Tibial nerve (tissue), 4 donors: ENCODE measurements around the gene GOLGA6L9. TPM values are rescaled to one million over a fixed set of nuclear protein-coding genes. Genes with fewer than 3 reads are reported as not detected.
"Not testable (repeated sequence)": the region's sequence is repeated elsewhere in the genome, so short reads cannot be mapped to it uniquely, and the experiment has no call there.

Experiments used
- DNase-seq, 2 donors: peaks; one replicate each; pipeline ENCODE4 v3.0.0-alpha.2; 2019; ENCODE audit warnings: low spot score in 2 of 2
- H3K27ac ChIP-seq, 4 donors: fragments of 200-600 bp; sonication (generic) in 3 of 4; one replicate each; pipeline ENCODE4 v1.5.1; 2017 to 2019; ENCODE audit warnings: mild to moderate bottlenecking in 1 of 4
- H3K27me3 ChIP-seq, 2 donors: fragments of 200-600 bp; sonication (generic) in 1 of 2; one replicate each; pipeline versions ENCODE4 v1.5.1 to v1.6.0; 2017 to 2019
- H3K36me3 ChIP-seq, 3 donors: fragments of 200-600 bp; sonication (generic); one replicate each; pipeline ENCODE4 v1.5.1; 2018 to 2019
- H3K4me1 ChIP-seq, 4 donors: fragments of 200-600 bp; sonication (generic) in 3 of 4; one replicate each; pipeline ENCODE4 v1.5.1; 2017 to 2019
- H3K4me3 ChIP-seq, 4 donors: fragments of 200-600 bp; sonication (generic) in 3 of 4; one replicate each; pipeline ENCODE4 v1.5.1; 2017 to 2019; ENCODE audit warnings: mild to moderate bottlenecking in 1 of 4, moderate library complexity in 1 of 4
- H3K9me3 ChIP-seq, 4 donors: fragments of 200-600 bp; sonication (generic) in 3 of 4; one replicate each; pipeline ENCODE4 v1.5.1; 2017 to 2019
- WGBS, 2 donors: methylation state at CpG; one replicate each; pipeline ENCODE4 v1.1.5; 2018; 5-methylcytosine and 5-hydroxymethylcytosine counted together
- total RNA-seq, 4 donors: library from RNA; depleted of rRNA; stranded (reverse); fragments of >200 nt; gene quantifications; one replicate each; pipeline ENCODE4 v1.1.0, GENCODE V29; 2016
- TF ChIP-seq, protein P1 (sequence below), 5 experiments: fragments of 200-600 bp in 3 of 5; fragments of 450-650 bp in 2 of 5; sonication (generic) in 3 of 5; IDR thresholded peaks; one replicate each; pipeline ENCODE4 v1.5.1; 2016 to 2019; ENCODE audit warnings: antibody characterized with exemption in 5 of 5, mild to moderate bottlenecking in 3 of 5, moderate library complexity in 2 of 5

The GOLGA6L9 gene
- total RNA-seq, 4 donors from 2014 or later: 2.1 to 3.3 (median 2.9) TPM

DNA sequence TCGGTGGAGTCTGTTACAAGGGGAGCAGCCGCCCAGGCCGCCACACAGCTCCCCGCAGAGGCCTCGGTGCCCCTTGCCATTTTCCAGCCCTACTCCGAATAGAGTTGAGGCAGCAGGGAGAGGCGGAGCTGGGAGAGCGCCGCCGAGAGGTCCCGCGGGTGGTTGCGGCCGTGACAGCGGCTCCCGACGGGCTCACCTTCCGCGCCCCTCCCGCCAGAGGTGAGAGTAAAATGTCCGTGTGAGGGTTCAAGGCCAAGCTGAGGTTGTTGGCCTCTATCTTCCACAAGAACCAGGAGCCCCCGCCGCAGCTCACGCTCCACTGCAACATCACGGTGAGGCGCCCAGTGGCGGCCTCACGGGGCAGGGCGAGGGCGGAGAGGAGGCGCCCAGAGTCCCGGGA is 15.8 kb downstream of the GOLGA6L9 start:
- DNase-seq: peak; percentile 5 to 17
- H3K27me3 ChIP-seq, H3K9me3 ChIP-seq, H3K4me1 ChIP-seq, H3K36me3 ChIP-seq: not testable (repeated sequence)
- TF ChIP-seq, protein P1, sequence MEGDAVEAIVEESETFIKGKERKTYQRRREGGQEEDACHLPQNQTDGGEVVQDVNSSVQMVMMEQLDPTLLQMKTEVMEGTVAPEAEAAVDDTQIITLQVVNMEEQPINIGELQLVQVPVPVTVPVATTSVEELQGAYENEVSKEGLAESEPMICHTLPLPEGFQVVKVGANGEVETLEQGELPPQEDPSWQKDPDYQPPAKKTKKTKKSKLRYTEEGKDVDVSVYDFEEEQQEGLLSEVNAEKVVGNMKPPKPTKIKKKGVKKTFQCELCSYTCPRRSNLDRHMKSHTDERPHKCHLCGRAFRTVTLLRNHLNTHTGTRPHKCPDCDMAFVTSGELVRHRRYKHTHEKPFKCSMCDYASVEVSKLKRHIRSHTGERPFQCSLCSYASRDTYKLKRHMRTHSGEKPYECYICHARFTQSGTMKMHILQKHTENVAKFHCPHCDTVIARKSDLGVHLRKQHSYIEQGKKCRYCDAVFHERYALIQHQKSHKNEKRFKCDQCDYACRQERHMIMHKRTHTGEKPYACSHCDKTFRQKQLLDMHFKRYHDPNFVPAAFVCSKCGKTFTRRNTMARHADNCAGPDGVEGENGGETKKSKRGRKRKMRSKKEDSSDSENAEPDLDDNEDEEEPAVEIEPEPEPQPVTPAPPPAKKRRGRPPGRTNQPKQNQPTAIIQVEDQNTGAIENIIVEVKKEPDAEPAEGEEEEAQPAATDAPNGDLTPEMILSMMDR (IDR thresholded peaks at IDR 0.05): peak in 1 of 5 experiments; percentile 23
- WGBS, 2 donors: 0 to 1% methylated on average over 3 to 14 of the region's 32 CpGs
- Histone ChIP-seq H3K4me3 (peak overlapping the region; percentile 33 to 53 (median 46)), H3K27ac (peak overlapping the region; percentile 67 to 89 (median 83))

- not testable (repeated sequence) for H3K27ac ChIP-seq, H3K9me3 ChIP-seq, H3K27me3 ChIP-seq, H3K4me3 ChIP-seq, H3K4me1 ChIP-seq, DNase-seq, H3K36me3 ChIP-seq
- WGBS, 2 donors: 84 to 92% methylated on average over 2 to 3 of the region's 4 CpGs
These were observed 27.7 kb downstream of the GOLGA6L9 start for GRCh38 chr15:82457336-82457735.

DNA sequence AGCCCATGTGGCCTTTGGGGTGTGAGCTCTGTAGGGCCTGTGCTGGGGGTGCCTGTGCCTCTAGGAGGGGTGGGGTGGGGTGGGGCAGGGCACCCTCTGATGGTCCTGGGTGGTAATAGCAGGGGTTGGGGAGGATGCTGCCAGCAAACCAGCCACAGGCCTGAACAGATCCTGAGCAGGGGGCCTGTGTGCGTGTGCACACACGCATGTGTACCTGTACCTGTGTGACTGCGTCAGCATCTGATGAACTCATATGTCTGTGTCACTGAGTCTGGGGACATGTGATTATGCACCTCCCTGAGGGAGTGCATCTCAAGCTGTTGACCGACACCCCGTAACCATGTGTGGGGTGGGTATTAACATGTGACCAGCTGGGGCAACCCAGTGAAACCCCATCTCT is 36.0 kb downstream of the GOLGA6L9 start:
- H3K36me3 ChIP-seq, H3K27ac ChIP-seq, H3K4me1 ChIP-seq, DNase-seq, H3K9me3 ChIP-seq, H3K27me3 ChIP-seq, H3K4me3 ChIP-seq: not testable (repeated sequence)
- WGBS, 2 donors: no CpG with 5 or more reads among the region's 5 CpGs

- not testable (repeated sequence) for DNase-seq, H3K27ac ChIP-seq, H3K36me3 ChIP-seq, H3K4me1 ChIP-seq, H3K9me3 ChIP-seq, H3K4me3 ChIP-seq, H3K27me3 ChIP-seq
- TF ChIP-seq, protein P1 (IDR thresholded peaks at IDR 0.05): peak in 2 of 5 experiments; percentile 17 to 20
- no CpG with 5 or more reads among the region's 11 CpGs for WGBS, 2 donors
These were observed 38.6 kb downstream of the GOLGA6L9 start for GRCh38 chr15:82468205-82468604.

- not testable (repeated sequence) for H3K27ac ChIP-seq, DNase-seq, H3K9me3 ChIP-seq, H3K27me3 ChIP-seq, H3K4me3 ChIP-seq, H3K4me1 ChIP-seq, H3K36me3 ChIP-seq
- WGBS, 2 donors: no CpG with 5 or more reads among the region's 12 CpGs
These were observed 39.8 kb downstream of the GOLGA6L9 start for GRCh38 chr15:82469381-82469780.

DNA sequence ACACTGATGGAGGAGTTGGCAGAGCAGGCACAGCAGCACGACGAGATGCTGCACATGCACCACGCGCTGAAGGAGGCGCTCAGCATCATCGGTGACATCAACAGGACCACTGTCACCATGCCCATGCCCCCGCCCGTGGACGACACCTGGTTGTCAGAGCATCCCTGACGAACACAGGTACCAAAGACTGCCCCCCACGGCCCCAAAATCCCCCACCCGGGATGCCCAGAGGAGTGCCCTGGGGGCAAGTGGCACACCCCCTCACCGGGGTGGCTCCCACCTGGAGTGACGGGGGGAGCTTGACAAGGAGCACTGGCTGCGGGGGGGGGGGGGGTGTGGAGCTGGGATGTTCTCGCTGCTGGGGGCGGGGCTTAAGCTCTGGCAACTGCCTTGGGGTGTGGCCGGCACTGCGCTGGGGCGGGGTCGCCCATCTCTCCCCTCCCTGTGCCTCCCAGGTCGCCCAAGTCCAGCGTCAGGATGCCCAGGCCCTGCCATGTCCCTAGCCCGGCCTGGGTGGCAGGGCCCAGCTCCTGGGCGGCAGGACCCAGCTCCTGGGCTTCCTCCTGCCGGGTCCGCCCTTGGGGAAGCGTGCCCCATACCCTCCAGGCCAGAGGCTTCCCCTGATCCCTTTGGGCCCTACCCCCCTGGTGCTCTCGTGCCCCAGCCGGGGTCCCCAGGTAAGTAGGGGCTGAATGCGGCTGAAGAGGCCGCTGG is 42.8 kb downstream of the GOLGA6L9 start:
- not testable (repeated sequence) for H3K27me3 ChIP-seq, H3K4me1 ChIP-seq, DNase-seq, H3K4me3 ChIP-seq, H3K36me3 ChIP-seq, H3K27ac ChIP-seq, H3K9me3 ChIP-seq
- 92 to 95% methylated on average over 10 to 16 of the region's 32 CpGs for WGBS, 2 donors

- not testable (repeated sequence) for H3K4me1 ChIP-seq, H3K36me3 ChIP-seq, H3K27me3 ChIP-seq, H3K9me3 ChIP-seq, H3K4me3 ChIP-seq, DNase-seq, H3K27ac ChIP-seq
- WGBS, 2 donors: 88 to 91% methylated on average over 4 to 15 of the region's 22 CpGs
These were observed 45.1 kb downstream of the GOLGA6L9 start for GRCh38 chr15:82474596-82475325.

- H3K27ac ChIP-seq, H3K27me3 ChIP-seq, H3K4me1 ChIP-seq, H3K36me3 ChIP-seq, H3K4me3 ChIP-seq, DNase-seq, H3K9me3 ChIP-seq: not testable (repeated sequence)
- WGBS, 2 donors: 50 to 67% methylated on average over 1 to 2 of the region's 11 CpGs
These were observed 45.8 kb downstream of the GOLGA6L9 start for GRCh38 chr15:82475345-82475967.

DNA sequence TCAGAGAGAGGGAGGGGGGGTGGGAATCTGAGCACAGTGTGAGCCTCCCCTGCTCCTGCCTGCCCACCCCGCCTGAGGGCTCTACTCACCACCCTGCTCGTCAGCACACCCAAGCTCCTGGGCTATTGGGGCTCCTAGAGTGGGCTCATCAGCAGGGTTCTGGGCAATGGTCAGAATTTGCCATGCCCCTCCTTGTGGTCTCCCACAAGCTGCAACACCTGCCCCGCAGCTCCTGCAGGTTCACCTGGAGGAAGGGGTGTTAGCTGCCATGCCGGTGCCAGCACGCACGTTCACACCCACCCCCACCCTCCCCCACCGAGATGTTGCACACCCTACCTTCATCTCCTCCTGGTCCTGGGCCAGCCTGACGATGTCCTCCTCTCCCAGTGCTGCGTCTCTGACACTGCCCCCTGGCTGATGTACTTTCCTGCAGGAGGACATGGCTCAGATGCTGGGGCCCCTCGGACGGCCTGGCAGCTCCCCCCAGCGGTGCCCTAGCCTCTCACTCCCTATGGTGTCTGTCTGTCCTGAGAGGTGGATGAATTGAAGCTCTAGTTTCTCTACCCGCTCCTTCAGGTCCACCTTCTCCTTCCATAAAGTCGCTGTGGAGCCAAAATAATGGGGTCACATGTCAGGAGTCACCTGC is 47.2 kb downstream of the GOLGA6L9 start:
- not testable (repeated sequence) for H3K27me3 ChIP-seq, H3K36me3 ChIP-seq, H3K4me3 ChIP-seq, H3K27ac ChIP-seq, H3K4me1 ChIP-seq, DNase-seq, H3K9me3 ChIP-seq
- WGBS, 2 donors: 80 to 86% methylated on average over 13 of the region's 14 CpGs

GRCh38 chr15:82477343-82478057 is 47.9 kb downstream of the GOLGA6L9 start:
- not testable (repeated sequence) for H3K4me1 ChIP-seq, H3K9me3 ChIP-seq, H3K27me3 ChIP-seq, DNase-seq, H3K36me3 ChIP-seq, H3K27ac ChIP-seq, H3K4me3 ChIP-seq
- 83 to 86% methylated on average over 8 to 11 of the region's 13 CpGs for WGBS, 2 donors
